GM23338 (cell line): ENCODE data around the gene CDH4.

Source experiments
- CREB1 ChIP-seq: fragments of 250-450 bp; sonication (Bioruptor Pico); IDR thresholded peaks from 2 replicates; pipeline ENCODE4 v1.5.0; 2020; ENCODE audit warnings: low read depth, mild to moderate bottlenecking, moderate library complexity
- CTCF ChIP-seq, 2 experiments: fragments of 200-600 bp in 1 of 2; sonication (generic) in 1 of 2; conservative IDR thresholded peaks; 2 replicates each; pipeline versions ENCODE4 v1.5.1 to v1.6.1; 2016 to 2017; ENCODE audit warnings: antibody characterized with exemption in 2 of 2, low read depth in 2 of 2, mild to moderate bottlenecking in 2 of 2, moderate library complexity in 1 of 2
- EZH2 ChIP-seq: fragments of 200-600 bp; sonication (generic); IDR thresholded peaks from one replicate; pipeline ENCODE4 v1.8.0; 2017; ENCODE audit warnings: antibody characterized with exemption, mild to moderate bottlenecking, low read depth; ENCODE audit not compliant: unreplicated experiment
- EZH2phosphoT487 ChIP-seq: fragments of 200-600 bp; sonication (generic); IDR thresholded peaks from one replicate; pipeline ENCODE4 v1.8.1; 2018; ENCODE audit warnings: antibody characterized with exemption; ENCODE audit not compliant: unreplicated experiment
- NANOG ChIP-seq: IDR thresholded peaks from 2 replicates; pipeline ENCODE4 v1.6.1; 2016; ENCODE audit warnings: antibody characterized with exemption, borderline replicate concordance
- POLR2AphosphoS5 ChIP-seq: IDR thresholded peaks from 2 replicates; pipeline ENCODE4 v1.6.1; 2016; ENCODE audit warnings: antibody characterized with exemption, low read depth
- REST ChIP-seq: IDR thresholded peaks from one replicate; pipeline ENCODE4 v1.6.1; 2018; ENCODE audit warnings: antibody characterized with exemption; ENCODE audit not compliant: unreplicated experiment
- ZNF331 ChIP-seq: fragments of 250-450 bp; sonication (Bioruptor Pico); IDR thresholded peaks from 2 replicates; pipeline ENCODE4 v1.5.0; 2020; ENCODE audit warnings: low read depth, mild to moderate bottlenecking, moderate library complexity

- TF ChIP-seq POLR2AphosphoS5 (no peak), CTCF (conservative IDR thresholded peaks at IDR 0.05; ENCODE audit: low read depth in 2 of 2) (no peak), REST (no peak), EZH2phosphoT487 (no peak), EZH2 (no peak), ZNF331 (CRISPR knock-in tag) (no peak), CREB1 (no peak), NANOG (no peak)
Measured at GRCh38 chr20:61685462-61685861, 433.4 kb downstream of the CDH4 start.
